Measurements from ENCODE around the gene FAM187B.

- TF ChIP-seq EZH2 (IDR thresholded peaks at IDR 0.05; ENCODE audit: low read length) (no peak), CTCF (optimal IDR thresholded peaks at IDR 0.05 in 1 of 3, IDR thresholded peaks at IDR 0.05 in 1 of 3, conservative IDR thresholded peaks at IDR 0.05 in 1 of 3; ENCODE audit: extremely low read depth in 1 of 3, insufficient read depth in 2 of 3, low read length in 3 of 3) (no peak)
These were observed 1.1 kb upstream of the FAM187B start for GRCh38 chr19:35229601-35230000.
